HG03159 (cell line): ENCODE results near the gene CCDC33.

Experiments used
- ATAC-seq: cut with Tn5 transposase; IDR thresholded peaks from one replicate; pipeline ENCODE4 v1.9.1; 2021; ENCODE audit warnings: mild to moderate bottlenecking, moderate library complexity; ENCODE audit not compliant: unreplicated experiment

The CCDC33 gene

DNA sequence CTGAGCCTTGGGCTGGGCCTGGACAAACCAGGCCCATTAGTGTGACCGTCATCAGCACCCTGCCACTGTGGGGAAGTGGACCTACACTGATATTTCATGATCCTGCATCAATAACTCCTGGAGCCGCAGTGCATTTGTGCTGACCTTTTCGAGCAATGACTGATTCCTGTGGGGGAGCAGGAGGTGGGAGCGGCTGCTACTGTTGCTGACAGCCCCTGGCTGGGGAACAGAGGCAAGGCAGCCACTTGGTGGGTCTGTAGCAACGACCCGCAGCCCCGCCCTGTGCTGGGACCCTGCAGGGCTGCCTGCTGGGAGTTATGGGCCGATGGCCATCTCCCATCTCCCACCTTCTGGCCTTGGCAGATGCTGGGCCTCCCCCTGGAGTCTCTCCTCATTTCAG is 42.1 kb downstream of the CCDC33 start:
- ATAC-seq, result no peak

- no peak for ATAC-seq
These were observed 45.3 kb downstream of the CCDC33 start for GRCh38 chr15:74281147-74282133.

DNA sequence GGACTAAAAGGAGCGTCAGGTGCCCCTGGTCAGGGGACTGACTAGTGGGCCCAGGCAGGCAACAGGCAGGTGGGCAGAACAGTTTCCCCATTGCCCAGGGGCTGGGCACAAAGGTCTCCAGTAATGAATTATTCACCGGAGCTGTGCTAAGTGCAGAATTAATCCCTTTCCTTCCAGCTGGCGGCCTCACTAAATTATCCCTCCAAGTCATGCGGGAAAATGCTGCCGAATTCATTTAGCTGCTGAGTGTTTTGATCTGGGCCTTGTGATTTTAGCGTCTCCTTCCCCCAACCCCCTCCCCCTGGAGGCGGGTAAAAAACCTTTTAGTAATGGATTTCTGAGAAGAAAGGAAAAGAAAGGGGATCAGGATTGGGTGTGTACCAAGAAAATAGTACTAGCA is 47.2 kb downstream of the CCDC33 start:
- no peak for ATAC-seq

DNA sequence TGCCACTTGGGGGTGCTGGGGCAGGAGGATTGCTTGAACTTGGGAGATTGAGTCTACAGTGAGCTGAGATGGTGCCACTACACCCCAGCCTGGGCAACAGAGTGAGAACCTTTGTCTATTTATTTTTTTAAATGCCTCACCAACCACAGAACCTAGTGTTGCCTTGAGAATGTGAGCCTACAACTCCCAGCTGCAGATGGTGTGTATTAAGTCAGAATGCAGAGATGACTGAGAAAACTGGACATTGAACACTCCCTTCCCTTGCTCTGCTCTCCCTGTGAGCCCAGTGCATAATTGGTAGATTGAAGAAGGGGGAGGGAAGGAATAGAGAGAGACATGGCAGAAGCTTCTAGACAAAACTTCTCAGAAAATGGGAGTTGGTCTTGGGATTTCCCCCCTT is 53.5 kb downstream of the CCDC33 start:
- no peak for ATAC-seq

- ATAC-seq, result no peak
These were observed 54.5 kb downstream of the CCDC33 start for GRCh38 chr15:74290645-74291044.

DNA sequence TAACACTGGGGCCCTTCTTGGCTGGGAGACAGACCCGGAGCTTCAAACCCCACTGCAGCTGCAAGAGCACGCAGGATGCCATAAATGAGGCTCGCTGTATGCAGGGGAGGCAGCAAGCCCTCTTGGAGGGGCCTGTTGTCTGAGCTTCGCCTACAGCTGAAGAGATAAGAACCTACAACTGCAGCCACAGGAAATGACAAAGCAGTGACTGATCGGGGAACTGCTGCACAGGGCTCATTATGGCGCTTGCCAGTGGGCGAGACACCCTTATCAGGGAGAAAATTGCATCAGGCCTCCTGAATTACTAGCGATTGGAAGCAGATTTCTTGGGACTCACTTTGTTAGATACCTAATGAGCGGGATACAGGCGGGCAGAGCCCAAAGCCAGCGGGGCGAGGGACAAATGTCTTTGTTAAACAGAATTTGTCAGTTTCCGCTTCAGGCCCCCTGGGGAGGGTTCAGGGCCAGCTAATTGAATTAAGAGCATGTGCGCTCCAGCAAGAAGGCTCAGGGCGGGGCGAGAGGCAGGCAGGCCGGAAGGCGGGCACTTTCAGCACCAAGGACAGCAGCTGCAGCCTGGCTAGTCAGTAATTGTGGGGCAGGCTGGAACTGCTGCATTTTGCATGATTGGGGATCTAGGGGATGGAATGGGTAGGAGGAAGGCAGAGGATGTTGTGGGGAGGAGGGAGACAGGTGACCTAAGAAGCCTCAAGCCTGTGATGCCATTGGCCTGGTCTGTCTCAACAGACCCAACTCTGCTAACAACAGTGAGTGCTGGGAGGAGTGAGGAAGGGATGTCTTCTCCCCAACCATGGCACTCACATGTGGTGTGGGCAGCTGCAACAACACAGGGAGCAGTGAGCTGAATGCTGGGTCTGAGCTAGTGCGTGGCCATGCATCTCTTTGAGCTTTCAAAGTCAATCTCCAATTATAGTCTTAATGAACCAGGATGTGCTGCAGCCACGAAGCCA is 55.3 kb downstream of the CCDC33 start:
- no peak for ATAC-seq

- no peak for ATAC-seq
These were observed 57.1 kb downstream of the CCDC33 start for GRCh38 chr15:74293021-74293810.

GRCh38 chr15:74294010-74294409 is 57.9 kb downstream of the CCDC33 start:
- ATAC-seq, result no peak

- no peak for ATAC-seq
These were observed 59.7 kb downstream of the CCDC33 start for GRCh38 chr15:74295800-74296199.

DNA sequence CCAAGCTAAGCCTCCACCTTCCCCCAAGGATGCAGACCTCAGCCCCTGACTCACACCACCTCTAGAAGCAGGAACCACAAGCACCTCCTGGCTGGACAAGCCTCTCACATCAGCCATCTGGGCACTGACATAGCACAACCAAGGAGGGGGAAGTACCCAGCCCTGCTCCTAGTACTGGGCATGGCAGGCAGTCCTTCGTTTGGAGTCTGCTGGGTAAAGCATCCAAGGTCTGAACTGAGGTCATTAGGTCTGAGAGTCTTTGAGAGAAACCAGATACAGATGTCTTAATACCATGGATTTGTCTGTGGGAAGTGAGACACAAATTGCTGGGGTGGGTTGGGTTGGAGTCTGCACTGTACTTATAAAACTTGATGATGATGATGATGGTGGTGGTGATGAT is 61.8 kb downstream of the CCDC33 start:
- no peak for ATAC-seq

DNA sequence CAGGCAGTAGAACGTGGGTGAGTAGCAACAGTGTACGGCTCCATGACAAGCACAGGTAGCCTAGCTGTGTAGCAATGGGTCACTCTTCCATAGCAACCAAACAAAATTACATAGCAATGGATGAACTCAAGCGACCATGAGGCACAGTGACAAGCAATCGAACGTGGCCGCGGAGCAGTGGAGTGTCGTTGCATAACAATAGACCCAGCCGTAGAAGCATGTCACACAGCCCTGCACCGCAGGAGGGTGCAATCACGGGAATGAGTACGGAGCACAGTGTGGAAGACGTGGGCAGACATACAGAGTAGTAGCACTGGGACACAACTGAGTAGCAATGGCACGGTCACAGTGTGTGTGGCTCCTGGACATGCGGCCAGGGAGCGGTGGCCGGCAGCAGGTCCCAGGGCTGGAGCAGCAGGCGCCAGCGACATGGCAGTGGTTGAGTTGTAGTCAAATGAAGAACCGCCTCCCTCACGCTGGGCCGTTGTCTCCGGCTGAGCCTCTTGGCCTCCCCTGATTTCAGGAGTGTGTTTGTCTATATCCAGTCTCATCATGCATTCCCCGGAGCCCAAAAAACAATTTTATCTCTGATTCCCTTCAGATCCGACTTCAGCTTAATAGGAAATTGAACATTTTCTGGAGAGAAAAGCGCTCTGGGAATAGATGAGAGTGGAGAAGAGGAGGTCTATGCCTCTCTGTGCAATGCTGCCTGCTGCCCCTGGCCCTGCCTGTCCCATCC is 64.1 kb downstream of the CCDC33 start:
- no peak for ATAC-seq

DNA sequence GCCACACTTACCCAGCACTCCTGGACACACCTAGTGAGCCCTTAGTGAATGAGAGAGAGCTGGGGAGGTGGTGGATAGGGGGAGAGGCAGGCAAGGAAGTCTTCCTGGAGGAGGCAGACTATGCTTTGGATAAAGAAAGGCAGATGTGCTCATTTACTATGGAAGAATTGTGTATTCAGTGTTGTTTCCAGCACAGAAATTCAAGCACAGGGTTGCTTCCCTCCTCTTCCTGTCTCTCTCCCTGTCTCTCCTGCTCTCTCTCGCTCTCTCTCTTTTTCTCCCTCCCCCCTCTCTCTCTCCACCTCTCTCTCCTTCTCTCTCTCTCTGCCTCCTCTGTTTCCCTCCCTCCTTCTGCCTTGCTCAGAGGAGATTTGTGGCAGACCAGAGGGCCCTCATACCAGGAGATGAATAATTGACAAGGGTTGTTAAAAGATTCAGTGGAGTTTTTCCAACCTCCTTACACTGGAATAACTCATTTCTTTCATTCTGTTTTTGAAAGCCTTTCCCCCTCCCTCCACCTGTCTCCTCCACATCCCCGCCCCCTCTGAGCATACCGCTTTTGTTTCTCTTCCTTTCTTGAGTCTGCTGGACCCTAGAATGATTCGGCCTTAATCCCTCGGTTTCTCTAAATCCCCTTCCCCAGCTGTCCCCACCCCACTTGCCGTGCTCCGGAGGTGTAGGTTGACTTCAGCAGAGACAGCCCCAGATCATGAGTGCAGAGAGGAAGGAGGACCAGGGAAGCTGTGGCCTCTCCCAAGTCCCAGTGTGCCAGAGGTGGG is 65.6 kb downstream of the CCDC33 start:
- ATAC-seq, result no peak

GRCh38 chr15:74302821-74303359 is 66.8 kb downstream of the CCDC33 start:
- no peak for ATAC-seq

GRCh38 chr15:74303741-74304309 is 67.7 kb downstream of the CCDC33 start:
- no peak for ATAC-seq

GRCh38 chr15:74304431-74304830 is 68.3 kb downstream of the CCDC33 start:
- ATAC-seq, result no peak

DNA sequence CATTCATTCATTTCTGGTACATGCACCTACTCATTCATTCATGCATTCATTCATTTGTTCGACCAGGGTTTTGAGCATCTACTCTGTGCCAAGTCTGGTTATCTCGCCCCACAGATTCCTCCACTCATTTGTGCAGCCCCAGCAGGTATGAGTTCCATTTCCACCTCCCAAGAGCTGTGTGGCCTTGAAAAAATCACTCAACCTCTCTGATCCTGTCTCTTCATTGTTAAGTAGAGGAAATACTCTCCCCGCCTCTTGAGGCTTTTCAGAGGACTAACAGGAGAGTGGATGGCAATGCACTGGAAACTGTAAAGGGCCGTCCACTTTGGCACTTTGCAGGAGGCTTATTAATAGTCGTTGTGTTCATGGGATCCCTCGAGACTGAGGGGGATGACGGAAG is 69.6 kb downstream of the CCDC33 start:
- no peak for ATAC-seq

- ATAC-seq, result no peak
These were observed 70.7 kb downstream of the CCDC33 start for GRCh38 chr15:74306781-74307217.
